T47D (cell line): ENCODE results near the gene EYA3.

Experiments used
- DNase-seq, 2 experiments: peaks; one replicate each; pipeline versions ENCODE4 v3.0.0 to v3.0.0-alpha.2; 2011 to 2012; ENCODE audit warnings: low read depth in 1 of 2, low spot score in 1 of 2
- JUND ChIP-seq: IDR thresholded peaks from 2 replicates; pipeline ENCODE4 v1.6.1; 2012; ENCODE audit warnings: low read depth
- in situ Hi-C: cut with HindIII; loops from 2 replicates; pipeline ENCODE4 v1.10.0; 2016; ENCODE audit warnings: low sequenced_read_pairs, low pct_unique_long_range_greater_than_20kb

The EYA3 gene

GRCh38 chr1:28056129-28056925 is 32.1 kb downstream of the EYA3 start:
- no peak for DNase-seq
- no peak for TF ChIP-seq JUND
- in situ Hi-C loops, result no loop called here

GRCh38 chr1:28050776-28051175 is 37.6 kb downstream of the EYA3 start:
- TF ChIP-seq JUND, result no peak
- in situ Hi-C loops, result no loop called here
- no peak for DNase-seq

- no peak for TF ChIP-seq JUND
- in situ Hi-C loops, result no loop called here
Measured at GRCh38 chr1:28046716-28047115, 41.7 kb downstream of the EYA3 start.

GRCh38 chr1:28045777-28046176 is 42.6 kb downstream of the EYA3 start:
- DNase-seq, result no peak
- TF ChIP-seq JUND, result no peak
- in situ Hi-C loops, result no loop called here

More at GRCh38 chr1:28046716-28047115, 41.7 kb downstream of the EYA3 start:
- DNase-seq, result no peak

GRCh38 chr1:28044399-28044798 is 44.0 kb downstream of the EYA3 start:
- in situ Hi-C loops, result no loop called here
- no peak for TF ChIP-seq JUND
- no peak for DNase-seq

- no peak for TF ChIP-seq JUND
- in situ Hi-C loops, result no loop called here
- no peak for DNase-seq
Measured at GRCh38 chr1:28039341-28039740, 49.1 kb downstream of the EYA3 start.

GRCh38 chr1:28037946-28038345 is 50.5 kb downstream of the EYA3 start:
- no peak for DNase-seq
- TF ChIP-seq JUND, result no peak
- in situ Hi-C loops, result no loop called here

- no peak for DNase-seq
- no peak for TF ChIP-seq JUND
- in situ Hi-C loops, result no loop called here
Measured at GRCh38 chr1:28037206-28037605, 51.2 kb downstream of the EYA3 start.

- in situ Hi-C loops, result no loop called here
Measured at GRCh38 chr1:28036431-28036830, 52.0 kb downstream of the EYA3 start.

GRCh38 chr1:28035420-28035819 is 53.0 kb downstream of the EYA3 start:
- no peak for TF ChIP-seq JUND
- in situ Hi-C loops, result no loop called here
- no peak for DNase-seq

More at GRCh38 chr1:28036431-28036830, 52.0 kb downstream of the EYA3 start:
- no peak for DNase-seq
- no peak for TF ChIP-seq JUND

GRCh38 chr1:28032281-28032680 is 56.1 kb downstream of the EYA3 start:
- no peak for TF ChIP-seq JUND
- in situ Hi-C loops, result no loop called here
- DNase-seq, result no peak

- in situ Hi-C loops, result no loop called here
- no peak for TF ChIP-seq JUND
- no peak for DNase-seq
Measured at GRCh38 chr1:28031173-28031572, 57.2 kb downstream of the EYA3 start.

GRCh38 chr1:28028873-28029654 is 59.3 kb downstream of the EYA3 start:
- in situ Hi-C loops, result no loop called here

More at GRCh38 chr1:28028873-28029654, 59.3 kb downstream of the EYA3 start:
- TF ChIP-seq JUND, result no peak
- no peak for DNase-seq
